22Rv1 (cell line): ENCODE data around the gene CENPL.
"Not testable (repeated sequence)": the region's sequence is repeated elsewhere in the genome, so short reads cannot be mapped to it uniquely, and the experiment has no call there.

Source experiments
- CTCF ChIP-seq: fragments of 450-650 bp; IDR thresholded peaks from 2 replicates; pipeline ENCODE4 v1.5.1; 2017; ENCODE audit warnings: mild to moderate bottlenecking
- ZFX ChIP-seq: fragments of 450-650 bp; IDR thresholded peaks from 2 replicates; pipeline ENCODE4 v1.6.1; 2017; ENCODE audit warnings: antibody characterized with exemption, borderline replicate concordance

- TF ChIP-seq CTCF, ZFX: not testable (repeated sequence)
Measured at GRCh38 chr1:173799995-173800394, 24.7 kb downstream of the CENPL start.
